WTC11 (cell line): Measurements from ENCODE around the gene ADAP1.

ENCODE experiments used
- SMAD4 ChIP-seq: sonication (generic); formaldehyde crosslinking; IDR thresholded peaks from 2 replicates; pipeline ENCODE4 v1.8.0; 2022; ENCODE audit warnings: mild to moderate bottlenecking, missing genetic modification reagents
- TF ChIP-seq, protein P1 (sequence below): sonication (generic); formaldehyde crosslinking; IDR thresholded peaks from 2 replicates; pipeline ENCODE4 v1.8.1; 2022; ENCODE audit warnings: mild to moderate bottlenecking, moderate library complexity, missing genetic modification reagents

DNA sequence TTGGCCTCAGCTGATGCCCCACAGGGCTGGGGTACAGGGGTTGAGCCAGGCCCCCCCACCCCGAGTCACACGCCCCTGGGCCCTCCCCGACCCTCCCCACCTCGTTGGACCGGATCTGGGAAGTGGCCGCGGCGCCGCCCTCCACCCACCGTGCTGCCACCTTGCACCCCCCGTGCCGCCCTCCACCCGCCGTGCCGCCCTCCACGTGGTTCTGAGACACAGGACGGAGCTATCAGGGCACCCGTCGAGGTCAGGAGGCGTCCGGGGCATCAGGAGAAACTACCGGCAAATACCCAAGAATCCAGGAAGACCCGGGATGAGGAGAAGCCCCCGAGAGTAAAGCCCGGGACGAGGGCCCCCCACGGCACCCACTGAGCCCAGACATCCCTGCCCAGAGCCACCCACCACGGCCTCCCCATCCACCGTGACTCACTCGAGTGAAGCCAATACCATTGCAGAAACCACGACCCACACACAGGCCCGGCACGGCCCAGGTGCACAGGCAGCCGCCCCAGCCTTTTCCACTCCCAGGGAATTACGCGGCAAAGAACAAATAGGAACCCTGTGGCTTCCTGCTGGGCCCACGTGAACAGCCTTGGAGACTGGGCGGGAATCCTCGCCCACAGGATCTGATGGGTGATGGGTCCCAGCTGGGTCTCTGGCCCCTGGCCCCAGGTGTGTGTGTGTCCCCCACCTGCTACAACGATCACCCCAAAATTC, 34.0 kb downstream of the ADAP1 start:
- no peak for TF ChIP-seq SMAD4 (CRISPR knock-in tag)
- TF ChIP-seq, protein P1, sequence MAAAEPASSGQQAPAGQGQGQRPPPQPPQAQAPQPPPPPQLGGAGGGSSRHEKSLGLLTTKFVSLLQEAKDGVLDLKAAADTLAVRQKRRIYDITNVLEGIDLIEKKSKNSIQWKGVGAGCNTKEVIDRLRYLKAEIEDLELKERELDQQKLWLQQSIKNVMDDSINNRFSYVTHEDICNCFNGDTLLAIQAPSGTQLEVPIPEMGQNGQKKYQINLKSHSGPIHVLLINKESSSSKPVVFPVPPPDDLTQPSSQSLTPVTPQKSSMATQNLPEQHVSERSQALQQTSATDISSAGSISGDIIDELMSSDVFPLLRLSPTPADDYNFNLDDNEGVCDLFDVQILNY (CRISPR knock-in tag), result no peak
